HFF-Myc (cell line): ENCODE data around the gene C9orf152.

Source experiments
- DNase-seq: peaks from one replicate; pipeline ENCODE4 v3.0.0-alpha.2; 2011; ENCODE audit warnings: low read depth; ENCODE audit errors: extremely low read depth
- H3K4me3 ChIP-seq: replicated peaks from 2 replicates; pipeline ENCODE4 v1.5.1; 2011; ENCODE audit warnings: low read depth, mild to moderate bottlenecking, control low read depth, low read length
- CTCF ChIP-seq: IDR thresholded peaks from 2 replicates; pipeline ENCODE4 v1.5.1; 2012; ENCODE audit warnings: mild to moderate bottlenecking, low read depth, low read length, control low read depth; ENCODE audit errors: missing control alignments

C9orf152 gene

GRCh38 chr9:110155751-110156150 is 52.2 kb downstream of the C9orf152 start:
- TF ChIP-seq CTCF, result no peak
- no peak overlapping the region for H3K4me3 ChIP-seq
- no peak for DNase-seq

GRCh38 chr9:110153431-110153830 is 54.5 kb downstream of the C9orf152 start:
- H3K4me3 ChIP-seq, result no peak overlapping the region
- TF ChIP-seq CTCF, result no peak
- no peak for DNase-seq

- no peak overlapping the region for H3K4me3 ChIP-seq
- TF ChIP-seq CTCF, result peak; percentile 67
Measured at GRCh38 chr9:110152704-110153374, 55.1 kb downstream of the C9orf152 start.

More at GRCh38 chr9:110152704-110153374, 55.1 kb downstream of the C9orf152 start:
- DNase-seq, result peak; percentile 30
